Measurements from ENCODE around the gene TTLL1.

DNA sequence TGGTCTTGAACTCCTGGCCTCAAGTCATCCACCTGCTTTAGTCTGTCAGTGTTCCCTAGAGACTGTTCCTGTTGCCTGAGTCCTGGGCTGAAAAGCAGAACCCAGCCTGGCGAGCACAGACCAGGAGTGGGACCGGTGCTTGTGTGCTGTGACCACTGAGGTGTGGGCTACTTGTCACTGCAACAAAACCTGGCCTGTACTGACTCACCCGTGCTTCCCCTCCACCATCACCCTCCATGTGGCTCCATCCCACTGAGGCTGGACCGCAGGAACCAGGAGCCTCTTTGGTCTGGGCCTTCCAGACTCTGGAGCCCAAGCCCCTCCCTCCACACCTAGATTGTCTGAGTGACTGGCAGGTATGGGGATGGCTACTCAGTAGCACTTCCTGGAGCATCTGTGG is 45.4 kb upstream of the TTLL1 start:
- no peak for TF ChIP-seq GATA2 (IDR thresholded peaks at IDR 0.05; ENCODE audit: low read depth, low read length)
- TF ChIP-seq GATA3 (IDR thresholded peaks at IDR 0.05; ENCODE audit: low read depth, low read length) = no peak
